ENCODE results near the gene STMND1. TPM values are rescaled to one million over a fixed set of nuclear protein-coding genes. Genes with fewer than 3 reads are reported as not detected.

STMND1 gene
- total and polyA plus RNA-seq, 2 of the 8 experiments (the other 6 are each of a cell fraction or from before 2014, with no cell fraction given): not detected

- CTCF ChIA-PET (ENCODE audit: partially characterized antibody): no interaction called here
- Histone ChIP-seq H3K4me3 (ENCODE audit: extremely low read depth in 1 of 4, insufficient read depth in 2 of 4, low read depth in 3 of 4, low read length in 4 of 4) (no peak overlapping the region), H4K5ac (ENCODE audit: insufficient read length, low read depth, low read length) (no peak overlapping the region), H2AFZ (ENCODE audit: low read length) (no peak overlapping the region), H3K14ac (ENCODE audit: insufficient read length) (no peak overlapping the region), H3K9me3 (ENCODE audit: insufficient read depth in 2 of 2, low read depth in 1 of 2, low read length in 1 of 2) (no peaks in the 10 kb centered on the region), H2BK5ac (ENCODE audit: low read depth, low read length) (no peak overlapping the region), H3K79me2 (ENCODE audit: control insufficient read depth in 1 of 2, insufficient read depth in 2 of 2, low read length in 2 of 2) (no peaks in the 10 kb centered on the region), H3K36me3 (ENCODE audit: control insufficient read depth in 2 of 4, insufficient read depth in 4 of 4, low read length in 3 of 4) (no peaks in the 10 kb centered on the region), H2BK20ac (ENCODE audit: low read length) (no peak overlapping the region), H3K27me3 (replicated peaks in 1 of 4; ENCODE audit: control insufficient read depth in 3 of 4, extremely low read depth in 1 of 4, insufficient read depth in 3 of 4, low read length in 3 of 4) (no peaks in the 10 kb centered on the region), H2BK12ac (ENCODE audit: low read depth, low read length) (no peak overlapping the region), H3K4me1 (replicated peaks in 1 of 4; ENCODE audit: control insufficient read depth in 3 of 4, insufficient read depth in 4 of 4, low read length in 3 of 4) (no peaks in the 10 kb centered on the region), H2BK120ac (replicated peaks; ENCODE audit: low read depth, low read length) (no peak overlapping the region), H3K27ac (ENCODE audit: low read depth, low read length) (no peak overlapping the region), H3K23me2 (ENCODE audit: low read depth, low read length) (no peaks in the 10 kb centered on the region), H3K4me2 (ENCODE audit: insufficient read depth in 1 of 2, low read depth in 2 of 2, low read length in 2 of 2) (no peak overlapping the region), H3K56ac (replicated peaks; ENCODE audit: insufficient read length, low read depth, low read length) (no peak overlapping the region), H3K9ac (replicated peaks in 1 of 4; ENCODE audit: extremely low read depth in 1 of 4, low read depth in 3 of 4, low read length in 3 of 4) (no peak overlapping the region), H2BK15ac (ENCODE audit: low read length) (no peak overlapping the region), H3K18ac (ENCODE audit: extremely low read depth, low read length) (no peak overlapping the region), H3K4ac (replicated peaks; ENCODE audit: insufficient read length, low read depth, low read length) (no peak overlapping the region), H4K8ac (ENCODE audit: extremely low read depth, insufficient read depth, low read length) (no peak overlapping the region), H4K91ac (replicated peaks; ENCODE audit: insufficient read length, low read length) (no peak overlapping the region), H3K79me1 (ENCODE audit: low read depth, low read length) (no peaks in the 10 kb centered on the region), H3K23ac (ENCODE audit: insufficient read length) (no peak overlapping the region), H2AK5ac (ENCODE audit: low read depth, low read length) (no peak overlapping the region), H4K20me1 (replicated peaks in 1 of 2; ENCODE audit: control insufficient read depth in 1 of 2, insufficient read depth in 2 of 2, low read length in 2 of 2) (no peaks in the 10 kb centered on the region)
- no peak for DNase-seq (ENCODE audit: low read depth in 1 of 2, low spot score in 2 of 2)
- POLR2A ChIA-PET (ENCODE audit: partially characterized antibody): no interaction called here
- no peak for FAIRE-seq
- TF ChIP-seq RNF2 (IDR thresholded peaks at IDR 0.05; ENCODE audit: borderline replicate concordance, low read depth, low read length, missing control alignments, poor library complexity, severe bottlenecking): no peak
- no peak for TF ChIP-seq FOSL1 (IDR thresholded peaks at IDR 0.05; ENCODE audit: insufficient read depth, low read depth, low read length)
- no peak for TF ChIP-seq TAF1 (IDR thresholded peaks at IDR 0.05; ENCODE audit: low read depth, low read length)
- no peak for TF ChIP-seq HDAC2 (IDR thresholded peaks at IDR 0.05; ENCODE audit: borderline replicate concordance in 1 of 2, low read depth in 2 of 2, low read length in 2 of 2)
- no peak for TF ChIP-seq POLR2A (IDR thresholded peaks at IDR 0.05; ENCODE audit: control extremely low read depth in 1 of 2, low read depth in 2 of 2, low read length in 2 of 2)
- TF ChIP-seq SIX5 (IDR thresholded peaks at IDR 0.05; ENCODE audit: low read depth, low read length): no peak
- TF ChIP-seq BACH1 (IDR thresholded peaks at IDR 0.05; ENCODE audit: low read length): no peak
- no peak for TF ChIP-seq SRF (IDR thresholded peaks at IDR 0.05; ENCODE audit: low read depth, low read length)
- no peak for TF ChIP-seq TEAD4 (IDR thresholded peaks at IDR 0.05; ENCODE audit: low read depth, low read length)
- no peak for TF ChIP-seq NRF1 (IDR thresholded peaks at IDR 0.05; ENCODE audit: low read depth, low read length)
- no peak for TF ChIP-seq EGR1 (IDR thresholded peaks at IDR 0.05; ENCODE audit: borderline replicate concordance, low read depth, low read length)
- TF ChIP-seq BCL11A (IDR thresholded peaks at IDR 0.05; ENCODE audit: low read depth in 2 of 2, low read length in 2 of 2): no peak
- TF ChIP-seq TCF12 (IDR thresholded peaks at IDR 0.05; ENCODE audit: low read depth, low read length): no peak
- no peak for TF ChIP-seq JUN (IDR thresholded peaks at IDR 0.05; ENCODE audit: low read depth, low read length)
- no peak for TF ChIP-seq MAFK (IDR thresholded peaks at IDR 0.05; ENCODE audit: low read depth, low read length)
Measured at GRCh38 chr6:17062871-17063440, 38.9 kb upstream of the STMND1 start.

All from H1 (cell line).